Fibroblast of lung (primary cell): ENCODE measurements around the gene SOX1.
A peak's percentile ranks its signal among the peaks of the same experiment; 100 is the strongest.

Experiments used
- EZH2 ChIP-seq: IDR thresholded peaks from 2 replicates; pipeline ENCODE4 v1.5.1; 2012; ENCODE audit warnings: low read length, control low read depth, mild to moderate bottlenecking; ENCODE audit errors: missing control alignments
- TF ChIP-seq, protein P1 (sequence below), 2 donors: IDR thresholded peaks in 1 of 2; conservative IDR thresholded peaks in 1 of 2; 1 replicate in 1 of 2; 2 replicates in 1 of 2; pipeline ENCODE4 v1.5.1; 2011 to 2012; ENCODE audit warnings: low read length in 2 of 2, control low read depth in 1 of 2, inconsistent platforms in 1 of 2, low read depth in 1 of 2, mild to moderate bottlenecking in 1 of 2

DNA sequence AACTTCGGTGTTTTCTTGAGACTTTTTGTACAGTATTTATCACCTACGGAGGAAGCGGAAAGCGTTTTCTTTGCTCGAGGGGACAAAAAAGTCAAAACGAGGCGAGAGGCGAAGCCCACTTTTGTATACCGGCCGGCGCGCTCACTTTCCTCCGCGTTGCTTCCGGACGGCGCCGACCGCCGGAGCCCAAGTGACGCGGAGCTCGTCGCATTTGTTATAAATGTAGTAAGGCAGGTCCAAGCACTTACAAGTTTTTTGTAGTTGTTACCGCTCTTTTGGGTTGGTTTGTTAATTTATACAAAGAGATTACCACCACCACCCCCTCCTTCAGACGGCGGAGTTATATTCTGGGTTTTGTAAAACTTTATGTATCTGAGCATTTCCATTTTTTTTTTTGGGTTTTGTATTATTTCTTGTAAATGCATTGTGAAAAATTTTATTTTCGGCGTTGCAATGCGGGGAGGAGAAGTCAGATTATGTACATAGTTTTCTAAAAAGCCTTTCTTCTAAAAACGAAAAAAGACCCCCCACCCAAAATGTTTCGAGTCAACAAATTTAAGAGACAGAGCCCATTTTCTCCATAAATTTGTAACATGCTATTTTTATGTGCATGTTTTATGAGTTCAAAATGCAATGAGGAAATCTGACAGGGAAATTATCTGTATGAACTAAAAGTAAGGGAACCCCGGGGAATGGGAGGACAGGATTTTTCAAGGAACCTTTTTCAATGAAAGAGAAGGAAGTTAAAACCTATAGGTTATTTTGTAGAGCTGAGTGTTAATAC lies 2.3 kb downstream of the SOX1 start:
- TF ChIP-seq, protein P1, sequence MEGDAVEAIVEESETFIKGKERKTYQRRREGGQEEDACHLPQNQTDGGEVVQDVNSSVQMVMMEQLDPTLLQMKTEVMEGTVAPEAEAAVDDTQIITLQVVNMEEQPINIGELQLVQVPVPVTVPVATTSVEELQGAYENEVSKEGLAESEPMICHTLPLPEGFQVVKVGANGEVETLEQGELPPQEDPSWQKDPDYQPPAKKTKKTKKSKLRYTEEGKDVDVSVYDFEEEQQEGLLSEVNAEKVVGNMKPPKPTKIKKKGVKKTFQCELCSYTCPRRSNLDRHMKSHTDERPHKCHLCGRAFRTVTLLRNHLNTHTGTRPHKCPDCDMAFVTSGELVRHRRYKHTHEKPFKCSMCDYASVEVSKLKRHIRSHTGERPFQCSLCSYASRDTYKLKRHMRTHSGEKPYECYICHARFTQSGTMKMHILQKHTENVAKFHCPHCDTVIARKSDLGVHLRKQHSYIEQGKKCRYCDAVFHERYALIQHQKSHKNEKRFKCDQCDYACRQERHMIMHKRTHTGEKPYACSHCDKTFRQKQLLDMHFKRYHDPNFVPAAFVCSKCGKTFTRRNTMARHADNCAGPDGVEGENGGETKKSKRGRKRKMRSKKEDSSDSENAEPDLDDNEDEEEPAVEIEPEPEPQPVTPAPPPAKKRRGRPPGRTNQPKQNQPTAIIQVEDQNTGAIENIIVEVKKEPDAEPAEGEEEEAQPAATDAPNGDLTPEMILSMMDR (conservative IDR thresholded peaks at IDR 0.05 in 1 of 2, IDR thresholded peaks at IDR 0.05 in 1 of 2; ENCODE audit: low read depth in 1 of 2, low read length in 2 of 2) = no peak
- peak; percentile 70 for TF ChIP-seq EZH2
